Stimulated activated naive CD8-positive, alpha-beta T cell treated with anti-CD3 and anti-CD28 coated beads, Interleukin-15, Interleukin-2, amounts not matched to agents 100 U/mL and 50 U/mL, for 24 hours (primary cell): Measurements from ENCODE around the gene BCL2L11.

Source experiments
- ATAC-seq: fragments of 150-1000 bp; cut with Tn5 transposase; one replicate; pipeline ENCODE4 v1.10.0; 2021
- DNase-seq: peaks from one replicate; pipeline ENCODE4 v3.0.0; 2021

Gene BCL2L11

GRCh38 chr2:111117598-111118480 lies 2.9 kb upstream of the BCL2L11 start:
- peak; percentile 52 for DNase-seq
- no peak for ATAC-seq

GRCh38 chr2:111118481-111118980 lies 2.2 kb upstream of the BCL2L11 start:
- no peak for ATAC-seq
- DNase-seq, result no peak

GRCh38 chr2:111118981-111119821 lies 1.5 kb upstream of the BCL2L11 start:
- ATAC-seq, result no peak
- peak; percentile 51 for DNase-seq

- ATAC-seq (no peak), DNase-seq (peak; percentile 30)
Observed at GRCh38 chr2:111119822-111120252, 877 bp upstream of the BCL2L11 start.

- no peak for ATAC-seq
Observed at GRCh38 chr2:111121028-111121827, 514 bp downstream of the BCL2L11 start.

GRCh38 chr2:111121828-111122630 lies 1.3 kb downstream of the BCL2L11 start:
- ATAC-seq (peak; percentile 53), DNase-seq (peak; percentile 84)

More at GRCh38 chr2:111121028-111121827, 514 bp downstream of the BCL2L11 start:
- DNase-seq, result peak; percentile 58

- ATAC-seq (no peak), DNase-seq (peak; percentile 55)
Observed at GRCh38 chr2:111122631-111123421, 2.1 kb downstream of the BCL2L11 start.

- no peak for ATAC-seq
Observed at GRCh38 chr2:111123751-111124150, 3.0 kb downstream of the BCL2L11 start.

GRCh38 chr2:111126581-111126980 lies 5.9 kb downstream of the BCL2L11 start:
- DNase-seq, result no peak
- ATAC-seq, result no peak

More at GRCh38 chr2:111123751-111124150, 3.0 kb downstream of the BCL2L11 start:
- no peak for DNase-seq

- ATAC-seq, result no peak
Observed at GRCh38 chr2:111127351-111127750, 6.6 kb downstream of the BCL2L11 start.

GRCh38 chr2:111128096-111128495 lies 7.4 kb downstream of the BCL2L11 start:
- DNase-seq (no peak), ATAC-seq (no peak)

More at GRCh38 chr2:111127351-111127750, 6.6 kb downstream of the BCL2L11 start:
- no peak for DNase-seq

GRCh38 chr2:111133603-111134002 lies 12.9 kb downstream of the BCL2L11 start:
- no peak for ATAC-seq

GRCh38 chr2:111134055-111134454 lies 13.3 kb downstream of the BCL2L11 start:
- no peak for ATAC-seq
- DNase-seq, result no peak

More at GRCh38 chr2:111133603-111134002, 12.9 kb downstream of the BCL2L11 start:
- DNase-seq, result no peak

- DNase-seq, result no peak
- ATAC-seq, result no peak
Observed at GRCh38 chr2:111135237-111135909, 14.7 kb downstream of the BCL2L11 start.

GRCh38 chr2:111135910-111136297 lies 15.2 kb downstream of the BCL2L11 start:
- no peak for ATAC-seq
- DNase-seq, result no peak

GRCh38 chr2:111138839-111139238 lies 18.1 kb downstream of the BCL2L11 start:
- ATAC-seq (no peak), DNase-seq (no peak)

GRCh38 chr2:111139637-111140317 lies 19.1 kb downstream of the BCL2L11 start:
- DNase-seq (no peak), ATAC-seq (no peak)

- no peak for ATAC-seq
Observed at GRCh38 chr2:111140815-111141214, 20.1 kb downstream of the BCL2L11 start.

GRCh38 chr2:111142101-111142500 lies 21.4 kb downstream of the BCL2L11 start:
- ATAC-seq, result no peak

More at GRCh38 chr2:111140815-111141214, 20.1 kb downstream of the BCL2L11 start:
- no peak for DNase-seq

More at GRCh38 chr2:111142101-111142500, 21.4 kb downstream of the BCL2L11 start:
- DNase-seq, result no peak
